HG03442 (cell line): Measurements from ENCODE around the gene EVA1C.
"Not testable (repeated sequence)": the region's sequence is repeated elsewhere in the genome, so short reads cannot be mapped to it uniquely, and the experiment has no call there.

Experiments used
- ATAC-seq: cut with Tn5 transposase; IDR thresholded peaks from one replicate; pipeline ENCODE4 v1.9.1; 2021; ENCODE audit warnings: mild to moderate bottlenecking, moderate library complexity; ENCODE audit not compliant: unreplicated experiment

The EVA1C gene

GRCh38 chr21:32389337-32390015 is 23.0 kb upstream of the EVA1C start:
- no peak for ATAC-seq

- not testable (repeated sequence) for ATAC-seq
Observed at GRCh38 chr21:32390537-32391224, 21.8 kb upstream of the EVA1C start.

GRCh38 chr21:32391755-32392154 is 20.8 kb upstream of the EVA1C start:
- no peak for ATAC-seq

- peak; percentile 38 for ATAC-seq
Observed at GRCh38 chr21:32392299-32392879, 20.1 kb upstream of the EVA1C start.

GRCh38 chr21:32392880-32393676 is 19.4 kb upstream of the EVA1C start, which contains the start of gene URB1:
TSS of gene URB1 (minus strand) at chr21:32393012. CDS start at chr21:32392910, 102 bp downstream.
- ATAC-seq, result peak; percentile 95

GRCh38 chr21:32393677-32394001 is 18.9 kb upstream of the EVA1C start:
- ATAC-seq, result no peak

- no peak for ATAC-seq
Observed at GRCh38 chr21:32403201-32403777, 9.2 kb upstream of the EVA1C start.

- ATAC-seq, result no peak
Observed at GRCh38 chr21:32406405-32406804, 6.1 kb upstream of the EVA1C start.

- no peak for ATAC-seq
Observed at GRCh38 chr21:32410291-32410690, 2.2 kb upstream of the EVA1C start.

- ATAC-seq, result no peak
Observed at GRCh38 chr21:32410916-32411315, 1.6 kb upstream of the EVA1C start.

GRCh38 chr21:32411350-32412161 is 950 bp upstream of the EVA1C start:
- ATAC-seq, result no peak

GRCh38 chr21:32413015-32413504 is 554 bp downstream of the EVA1C start:
- no peak for ATAC-seq

- no peak for ATAC-seq
Observed at GRCh38 chr21:32413697-32414578, 1.4 kb downstream of the EVA1C start.

GRCh38 chr21:32414579-32415358 is 2.3 kb downstream of the EVA1C start:
- no peak for ATAC-seq

GRCh38 chr21:32415451-32416398 is 3.2 kb downstream of the EVA1C start:
- ATAC-seq, result no peak

GRCh38 chr21:32418146-32418545 is 5.6 kb downstream of the EVA1C start:
- no peak for ATAC-seq

GRCh38 chr21:32422064-32422463 is 9.6 kb downstream of the EVA1C start:
- no peak for ATAC-seq
